ENCODE data around the gene DENND1A.

The DENND1A gene

GRCh38 chr9:123376218-123377071 is 553.5 kb downstream of the DENND1A start:
- DNase-seq, result no peak

GRCh38 chr9:123375469-123376132 is 554.3 kb downstream of the DENND1A start:
- no peak for DNase-seq

- no peak for DNase-seq
Observed at GRCh38 chr9:123373946-123374345, 556.0 kb downstream of the DENND1A start.

GRCh38 chr9:123373447-123373923 is 556.4 kb downstream of the DENND1A start:
- DNase-seq, result no peak

GRCh38 chr9:123372766-123373446 is 557.0 kb downstream of the DENND1A start:
- no peak for DNase-seq

- no peak for DNase-seq
Observed at GRCh38 chr9:123371805-123372590, 557.9 kb downstream of the DENND1A start.

GRCh38 chr9:123371228-123371584 is 558.7 kb downstream of the DENND1A start:
- no peak for DNase-seq

- DNase-seq, result no peak
Observed at GRCh38 chr9:123370526-123371227, 559.2 kb downstream of the DENND1A start.

GRCh38 chr9:123370108-123370507 is 559.8 kb downstream of the DENND1A start:
- DNase-seq, result no peak

- no peak for DNase-seq
Observed at GRCh38 chr9:123369296-123369695, 560.6 kb downstream of the DENND1A start.

- no peak for DNase-seq
Observed at GRCh38 chr9:123368536-123369153, 561.3 kb downstream of the DENND1A start.

GRCh38 chr9:123368023-123368422 is 561.9 kb downstream of the DENND1A start:
- no peak for DNase-seq

GRCh38 chr9:123365881-123366528 is 563.9 kb downstream of the DENND1A start:
- DNase-seq, result no peak

GRCh38 chr9:123365287-123365880 is 564.5 kb downstream of the DENND1A start:
- DNase-seq, result no peak

- no peak for DNase-seq
Observed at GRCh38 chr9:123364241-123364824, 565.6 kb downstream of the DENND1A start.

- no peak for DNase-seq
Observed at GRCh38 chr9:123362856-123363255, 567.1 kb downstream of the DENND1A start.

- no peak for DNase-seq
Observed at GRCh38 chr9:123361731-123362510, 568.0 kb downstream of the DENND1A start.

- DNase-seq, result no peak
Observed at GRCh38 chr9:123361086-123361730, 568.7 kb downstream of the DENND1A start.
